AG10803 (cell line): ENCODE data around the gene LIPA.

Experiments
- DNase-seq: peaks from one replicate; pipeline ENCODE4 v3.0.0; 2010; ENCODE audit warnings: low read depth
- H3K4me3 ChIP-seq: 2 replicates; pipeline ENCODE4 v1.5.1; 2011; ENCODE audit warnings: mild to moderate bottlenecking, low read length, control low read depth
- CTCF ChIP-seq: conservative IDR thresholded peaks from 2 replicates; pipeline ENCODE4 v1.5.1; 2011; ENCODE audit warnings: mild to moderate bottlenecking, low read length, control low read depth, inconsistent platforms

The LIPA gene

GRCh38 chr10:89240519-89240918 lies 11.1 kb downstream of the LIPA start:
- no peak for TF ChIP-seq CTCF
- DNase-seq: no peak
- H3K4me3 ChIP-seq: no peak overlapping the region

GRCh38 chr10:89238956-89239644 lies 12.5 kb downstream of the LIPA start:
- H3K4me3 ChIP-seq: no peak overlapping the region
- TF ChIP-seq CTCF: no peak
- no peak for DNase-seq

- no peak for TF ChIP-seq CTCF
- DNase-seq: peak; percentile 56
- H3K4me3 ChIP-seq: no peak overlapping the region
These were observed 13.7 kb downstream of the LIPA start for GRCh38 chr10:89237849-89238248.

GRCh38 chr10:89236226-89236797 lies 15.3 kb downstream of the LIPA start:
- H3K4me3 ChIP-seq: no peak overlapping the region
- TF ChIP-seq CTCF: no peak
- DNase-seq: peak; percentile 95

GRCh38 chr10:89235073-89235798 lies 16.3 kb downstream of the LIPA start:
- no peak overlapping the region for H3K4me3 ChIP-seq
- TF ChIP-seq CTCF: no peak
- DNase-seq: peak; percentile 82

GRCh38 chr10:89233033-89233432 lies 18.5 kb downstream of the LIPA start:
- H3K4me3 ChIP-seq: no peak overlapping the region
- no peak for TF ChIP-seq CTCF
- no peak for DNase-seq

- no peak overlapping the region for H3K4me3 ChIP-seq
- no peak for TF ChIP-seq CTCF
- no peak for DNase-seq
These were observed 22.6 kb downstream of the LIPA start for GRCh38 chr10:89228962-89229361.
